GM08714 (cell line): Measurements from ENCODE around the gene MKI67.

Source experiments
- H3K4me3 ChIP-seq: fragments of 200-500 bp; sonication (Bioruptor generic); 2 replicates; pipeline ENCODE4 v1.5.1; 2014; ENCODE audit warnings: mild to moderate bottlenecking, low read length, inconsistent platforms
- ZNF274 ChIP-seq: IDR thresholded peaks from 2 replicates; pipeline ENCODE4 v1.6.1; 2012; ENCODE audit warnings: mild to moderate bottlenecking, low read depth, low read length

The MKI67 gene

DNA sequence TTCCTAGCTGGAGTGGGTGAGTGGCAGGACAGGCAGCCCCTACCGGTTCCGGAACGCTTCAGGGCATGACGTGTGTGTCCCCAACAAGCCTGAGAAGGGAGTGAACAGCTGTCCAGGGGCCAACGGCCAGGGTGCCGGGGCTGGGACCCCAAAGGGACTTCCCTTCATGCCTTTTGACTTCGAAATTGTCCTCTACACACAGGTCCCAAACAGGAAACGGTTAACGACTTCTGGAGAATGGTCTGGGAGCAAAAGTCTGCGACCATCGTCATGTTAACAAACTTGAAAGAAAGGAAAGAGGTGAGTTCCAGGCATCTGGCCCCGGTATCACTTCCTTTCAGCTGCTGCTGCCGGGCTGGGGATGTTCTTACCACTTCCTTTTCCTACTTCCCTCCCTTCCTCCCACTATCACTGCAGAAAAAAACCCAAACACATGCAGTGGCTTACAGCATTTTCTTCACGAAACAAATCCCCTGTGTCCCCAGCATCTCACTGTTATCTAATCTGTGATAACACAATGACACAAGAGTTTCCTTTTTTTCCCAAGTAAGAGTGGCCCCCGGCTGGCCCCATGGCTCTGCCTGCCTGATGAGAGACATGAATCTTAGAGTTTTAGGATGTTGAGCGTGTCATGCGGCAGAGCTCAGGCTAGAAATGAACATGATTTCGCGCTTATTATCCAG lies 63.2 kb downstream of the MKI67 start:
- TF ChIP-seq ZNF274: no peak

DNA sequence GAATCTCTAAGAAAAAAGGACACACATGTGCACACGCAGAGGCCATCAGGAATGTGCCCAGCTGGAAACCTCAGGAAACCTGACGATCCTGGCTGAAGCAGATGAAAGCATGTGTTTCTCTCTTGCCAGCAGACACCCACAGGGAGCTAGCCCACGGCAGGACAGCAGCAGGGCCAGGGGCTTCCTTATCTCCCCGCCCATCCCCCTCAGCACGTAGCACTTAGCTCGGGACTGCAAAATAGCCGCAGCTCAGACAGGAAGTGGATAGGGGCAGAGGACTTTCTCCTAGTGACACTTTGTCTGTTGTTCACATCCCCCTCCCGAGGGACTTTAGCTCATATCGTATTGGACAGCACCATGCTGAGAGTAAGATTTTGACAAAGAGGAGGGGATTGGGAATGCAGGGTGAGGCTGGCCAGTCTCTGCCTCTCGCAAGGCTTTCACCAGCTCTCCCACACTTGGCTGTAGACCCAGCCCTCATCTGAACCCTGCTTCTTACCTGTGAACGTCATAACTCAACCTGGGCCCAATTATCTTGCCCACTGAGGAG lies 63.8 kb downstream of the MKI67 start:
- TF ChIP-seq ZNF274: no peak
- peak overlapping the region; percentile 18; the same call in 1 of the 2 replicates for H3K4me3 ChIP-seq

More for the DNA sequence above, 63.2 kb downstream of the MKI67 start:
- peak overlapping the region; percentile 18; the same call in 1 of the 2 replicates for H3K4me3 ChIP-seq

DNA sequence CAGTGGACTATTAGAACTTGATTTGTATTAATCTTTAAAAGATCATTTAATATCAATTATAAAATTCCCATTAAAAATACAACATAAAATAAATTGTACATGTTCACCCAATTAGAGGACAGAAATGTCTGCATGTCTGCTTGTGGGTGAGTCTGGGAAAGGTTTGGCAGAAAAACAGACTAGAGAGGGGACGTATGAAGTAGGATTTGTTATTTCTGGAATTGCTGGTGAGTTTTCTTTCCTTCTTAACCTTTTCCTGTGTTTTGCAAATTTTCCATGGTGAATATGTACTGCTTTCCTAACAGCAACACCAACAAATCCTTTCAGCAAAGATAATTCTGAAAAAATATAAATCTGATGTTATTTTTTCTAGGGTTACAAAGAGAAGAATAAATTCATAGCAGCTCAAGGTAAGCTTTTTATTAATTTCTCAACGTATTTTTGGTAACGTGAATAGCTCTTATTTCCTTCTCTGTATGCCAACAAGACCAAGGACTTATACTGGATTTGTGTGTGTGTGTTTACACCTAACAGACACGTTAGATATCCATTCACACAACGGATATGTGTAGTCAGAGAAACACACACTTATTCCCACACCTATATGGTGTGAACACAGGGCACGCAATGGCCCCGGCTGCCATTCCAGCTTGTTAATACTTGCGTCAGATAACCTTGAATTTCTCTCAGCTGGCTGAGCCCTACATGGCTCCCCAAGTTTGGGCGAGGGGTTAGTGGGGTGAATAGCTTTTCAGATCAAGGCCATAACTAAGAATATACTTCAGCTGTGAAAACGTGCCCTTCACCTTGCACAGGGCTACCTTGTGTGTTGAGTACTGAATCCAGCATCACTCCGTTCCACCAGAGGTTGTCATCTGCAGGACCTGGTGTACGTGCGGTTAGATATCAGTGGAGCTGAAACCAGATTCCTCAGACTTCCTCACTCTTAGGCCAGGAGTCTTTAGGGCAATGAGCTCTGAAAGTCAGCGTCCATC lies 64.6 kb downstream of the MKI67 start:
- H3K4me3 ChIP-seq: no peak overlapping the region; the same call in 1 of the 2 replicates
- TF ChIP-seq ZNF274: no peak

DNA sequence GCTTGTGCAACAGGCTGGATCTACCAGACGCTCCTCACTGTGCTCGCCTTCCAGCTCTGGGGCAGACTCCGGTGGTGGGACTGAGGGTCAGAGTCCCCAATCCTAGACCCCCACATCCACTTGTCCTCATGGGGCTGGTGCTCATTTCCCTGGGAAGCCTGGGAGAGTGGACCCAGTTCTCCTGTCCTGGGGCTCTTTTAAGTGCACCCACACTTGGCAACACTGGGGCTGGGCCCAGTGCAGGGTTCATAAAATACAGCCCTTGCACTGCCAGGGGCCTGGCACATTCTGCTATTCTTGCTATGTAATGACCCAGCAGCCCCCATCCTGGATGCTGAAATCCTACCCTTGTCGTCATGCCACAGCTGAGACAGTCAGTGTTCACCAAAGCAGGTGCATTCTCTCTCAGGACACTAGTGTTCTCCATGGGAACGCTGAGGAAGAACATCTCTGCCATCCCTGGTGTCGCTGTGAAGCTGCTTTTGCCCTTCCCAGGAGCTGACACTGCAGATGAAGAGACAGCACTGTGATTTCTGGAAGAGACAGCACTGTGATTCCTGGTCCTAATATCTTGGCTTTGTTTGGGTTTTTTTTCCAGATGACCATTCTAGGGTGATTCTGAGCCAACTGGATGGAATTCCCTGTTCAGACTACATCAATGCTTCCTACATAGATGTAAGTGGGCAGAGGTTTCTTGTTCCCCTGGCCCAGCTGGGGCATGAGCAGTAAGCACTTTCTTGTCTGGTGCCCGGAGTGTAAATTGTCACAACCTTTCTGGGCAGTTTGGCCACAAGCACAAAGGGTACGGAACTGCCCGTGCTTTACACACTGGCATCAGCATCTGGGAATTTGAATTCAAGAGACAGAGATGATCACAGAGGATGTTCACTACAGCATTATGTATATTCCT lies 65.6 kb downstream of the MKI67 start:
- TF ChIP-seq ZNF274: no peak
- no peak overlapping the region for H3K4me3 ChIP-seq

DNA sequence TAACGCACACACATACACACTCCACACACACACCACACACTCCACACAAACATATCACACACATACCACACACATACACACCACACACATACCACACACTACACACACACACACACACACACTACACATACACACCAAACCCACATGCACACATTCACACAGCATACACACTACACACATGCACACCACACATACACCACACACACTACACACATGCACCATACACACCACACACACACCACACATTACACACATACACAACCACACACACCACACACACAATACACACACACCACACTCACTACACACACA lies 66.3 kb downstream of the MKI67 start:
- H3K4me3 ChIP-seq: no peak overlapping the region
- TF ChIP-seq ZNF274: no peak

DNA sequence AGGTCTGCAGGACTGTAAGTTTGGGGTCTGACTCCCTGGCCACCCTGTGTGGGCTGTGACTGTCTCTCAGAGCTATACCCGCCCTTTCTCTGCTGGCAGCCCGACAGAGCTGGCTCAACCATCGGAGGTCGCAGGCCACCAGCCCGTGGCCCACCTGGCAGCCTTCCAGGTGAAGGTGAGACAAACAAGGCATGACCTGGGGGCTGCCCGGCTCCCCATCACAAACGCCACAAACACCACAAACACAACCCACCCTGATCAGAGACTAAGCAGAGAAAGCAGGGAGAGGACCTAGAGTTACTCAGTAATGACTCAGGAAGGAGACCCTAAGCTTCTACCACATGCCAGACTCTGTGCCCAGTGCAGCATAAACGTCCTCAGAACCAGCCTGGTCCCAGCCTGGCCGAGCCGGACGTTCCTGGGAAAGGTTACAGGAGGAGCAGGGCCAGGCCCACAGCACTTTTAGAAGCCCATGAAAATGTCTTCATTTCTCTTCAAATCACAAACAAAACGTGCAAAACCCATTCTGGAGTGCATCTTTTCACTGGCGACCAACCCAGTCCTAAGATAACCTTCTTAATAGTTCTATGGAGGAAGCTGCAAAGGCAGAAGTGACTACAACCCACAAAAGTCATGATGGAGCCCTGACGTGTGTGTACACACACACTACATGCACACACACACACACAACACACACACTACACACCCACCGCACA lies 66.8 kb downstream of the MKI67 start:
- no peak overlapping the region for H3K4me3 ChIP-seq
- TF ChIP-seq ZNF274: no peak

DNA sequence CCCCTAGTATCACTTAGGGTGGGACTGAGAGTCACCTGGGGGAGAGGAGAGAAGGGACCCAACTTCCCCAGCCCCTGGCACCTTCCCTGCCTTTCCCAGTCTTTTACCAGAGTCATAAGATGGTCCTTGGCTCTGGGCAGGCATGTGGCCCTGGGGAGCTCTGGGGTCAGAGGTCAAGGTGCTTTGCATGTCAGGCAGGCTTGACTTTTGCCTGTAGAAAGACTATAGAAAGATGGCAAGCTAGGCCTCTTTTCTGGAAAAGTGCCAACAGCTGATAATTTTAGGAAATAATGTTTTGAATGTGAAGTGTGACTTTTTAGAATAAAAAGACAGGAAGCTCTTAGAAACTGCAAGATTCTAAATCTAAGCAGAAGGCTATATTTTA lies 67.5 kb downstream of the MKI67 start:
- no peak for TF ChIP-seq ZNF274
- H3K4me3 ChIP-seq: no peak overlapping the region

DNA sequence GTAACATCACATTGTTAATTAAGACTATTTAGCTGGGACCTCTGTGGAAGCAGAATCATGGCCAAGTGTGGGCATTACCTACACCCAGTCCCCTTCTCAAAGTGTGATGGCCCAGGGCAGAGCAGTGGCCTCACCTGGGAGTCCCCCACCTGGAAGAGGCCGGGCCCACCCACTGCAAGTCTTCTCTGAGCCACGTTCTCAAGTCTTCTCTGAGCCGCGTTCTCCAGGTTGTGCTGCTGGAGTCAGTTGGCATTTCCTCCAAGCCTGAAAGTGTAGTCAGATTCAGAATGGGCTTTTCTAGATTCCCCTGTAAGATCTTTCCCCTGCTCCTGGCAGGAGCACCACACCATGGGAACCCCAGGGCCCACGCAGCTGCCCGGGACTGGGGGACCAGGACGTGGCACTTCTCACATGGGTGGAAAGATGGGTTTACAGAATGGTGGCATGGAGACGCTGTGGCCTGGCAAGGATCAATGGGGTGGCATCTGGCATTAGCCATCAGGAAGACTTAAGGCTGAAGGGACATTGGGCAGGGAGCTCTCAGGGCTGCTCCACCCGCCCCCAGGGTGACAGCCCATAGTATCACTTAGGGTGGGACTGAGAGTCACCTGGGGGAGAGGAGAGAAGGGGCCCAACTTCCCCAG lies 68.0 kb downstream of the MKI67 start:
- TF ChIP-seq ZNF274: no peak
- no peak overlapping the region for H3K4me3 ChIP-seq

DNA sequence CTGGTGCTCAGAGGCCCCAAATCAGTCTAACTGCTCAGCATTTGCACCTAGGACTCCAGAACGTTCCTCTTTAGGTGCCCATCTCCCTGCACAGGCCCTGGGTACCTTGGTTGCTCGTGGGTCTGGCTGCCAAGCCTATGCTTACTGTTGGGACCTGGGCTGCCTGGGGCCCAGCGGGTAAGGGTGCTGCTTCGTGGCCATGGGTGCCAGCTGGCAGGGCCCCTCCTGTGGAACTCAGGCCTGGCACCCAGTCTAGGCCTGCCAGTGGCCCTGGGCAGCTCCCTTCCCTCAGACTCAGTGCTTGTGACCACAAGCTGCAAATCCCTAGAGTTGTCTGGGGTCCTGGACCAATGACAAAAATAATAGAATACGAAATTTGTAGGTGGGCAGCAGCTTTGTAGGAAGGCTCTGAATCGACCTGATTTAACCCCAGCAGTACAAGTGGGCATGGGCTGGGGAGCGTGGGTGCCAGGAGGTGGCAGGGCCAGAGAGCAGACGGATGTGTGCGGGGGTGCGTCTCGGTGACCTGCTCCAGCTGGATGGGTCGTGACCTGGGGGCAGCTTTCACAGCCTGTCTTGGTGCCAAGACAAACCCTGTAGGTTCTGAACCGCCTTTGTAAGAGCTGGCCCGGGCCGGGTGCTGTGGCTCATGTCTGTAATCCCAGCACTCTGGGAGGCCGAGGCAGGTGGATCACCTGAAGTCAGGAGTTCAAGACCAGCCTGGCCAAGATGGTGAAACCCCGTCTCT lies 69.7 kb downstream of the MKI67 start:
- no peak for TF ChIP-seq ZNF274
- H3K4me3 ChIP-seq: no peak overlapping the region

DNA sequence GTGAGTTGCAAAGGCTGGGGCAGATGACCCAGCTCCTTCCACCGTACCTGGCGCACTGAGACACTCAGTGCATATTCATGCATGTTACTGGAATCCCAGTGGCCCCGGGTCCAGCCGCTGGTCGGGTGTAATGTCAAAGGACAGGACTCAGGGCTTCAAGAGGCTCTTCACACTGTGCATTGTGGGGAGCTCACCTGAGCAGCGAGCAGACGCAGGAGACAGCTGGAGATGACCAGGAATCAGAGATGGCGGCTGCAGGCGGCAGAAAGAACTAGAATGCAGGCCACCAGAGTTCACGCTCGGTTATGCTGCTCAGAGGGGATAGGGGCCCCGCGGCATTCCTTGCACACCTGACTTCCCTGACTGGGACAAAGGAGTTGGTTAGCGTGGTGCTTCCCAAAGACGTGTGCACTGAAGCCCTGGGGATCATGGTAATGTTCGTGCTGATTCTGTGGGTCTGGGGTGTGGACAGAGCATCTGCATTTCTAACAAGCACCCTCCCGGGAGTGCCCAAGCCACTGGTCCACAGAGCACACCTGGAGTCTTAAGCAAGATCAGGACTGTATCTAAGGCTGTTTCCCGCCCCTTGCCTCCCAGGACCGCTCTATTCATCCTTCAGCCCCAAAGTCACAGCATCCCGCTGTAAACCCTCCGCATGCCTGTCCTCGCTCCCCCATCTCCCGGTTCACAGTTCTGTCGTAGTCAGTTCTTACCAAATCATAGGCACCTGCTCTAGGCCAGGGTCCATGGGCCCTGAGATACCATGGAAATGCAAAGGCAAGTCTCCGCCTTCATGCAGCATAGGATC lies 71.0 kb downstream of the MKI67 start:
- H3K4me3 ChIP-seq: no peak overlapping the region
- TF ChIP-seq ZNF274: no peak

DNA sequence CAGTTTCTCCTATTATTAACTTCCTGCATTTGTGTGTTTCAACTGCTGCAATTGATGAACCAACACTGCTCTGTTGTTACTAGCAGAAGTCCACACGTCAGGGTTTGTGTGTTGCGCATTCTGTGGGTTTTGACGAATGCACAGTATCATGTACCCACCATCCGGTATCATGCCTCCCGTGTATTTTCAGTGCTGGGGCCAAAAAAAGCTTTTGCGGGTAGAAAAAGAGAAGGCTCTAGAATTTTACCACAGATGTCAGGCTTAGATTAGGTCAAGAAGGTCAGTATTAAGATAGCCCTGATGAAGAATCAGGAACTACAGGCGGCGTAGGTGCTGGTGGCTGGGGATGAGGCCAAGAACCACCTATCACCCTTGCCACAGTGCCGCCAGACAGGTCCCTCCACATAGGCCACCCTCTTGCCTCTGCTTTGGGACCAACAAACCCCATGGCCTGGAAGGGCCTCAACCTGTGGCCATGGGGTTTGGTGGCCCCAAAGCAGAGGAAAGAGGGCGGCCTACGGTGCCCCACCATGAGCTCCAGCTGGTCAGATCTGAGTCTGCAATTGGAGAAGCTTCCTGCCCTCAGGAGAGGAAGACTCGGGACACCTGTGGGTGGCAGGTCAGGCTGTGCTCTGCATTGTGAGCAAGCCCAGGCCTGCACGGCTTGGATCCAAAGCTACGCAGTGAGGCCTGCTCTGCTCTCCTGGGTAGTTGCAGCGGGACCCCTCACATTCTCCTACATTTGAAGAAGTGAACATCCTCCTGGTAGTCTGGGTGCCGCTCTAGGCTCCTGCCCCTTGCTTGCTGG lies 71.9 kb downstream of the MKI67 start:
- H3K4me3 ChIP-seq: no peak overlapping the region
- no peak for TF ChIP-seq ZNF274
